HS-27A (cell line): ENCODE results near the gene SIAH2.

ENCODE experiments used
- DNase-seq: peaks from one replicate; pipeline ENCODE4 v3.0.0-alpha.2; 2012; ENCODE audit warnings: low read depth, missing footprints

The SIAH2 gene

DNA sequence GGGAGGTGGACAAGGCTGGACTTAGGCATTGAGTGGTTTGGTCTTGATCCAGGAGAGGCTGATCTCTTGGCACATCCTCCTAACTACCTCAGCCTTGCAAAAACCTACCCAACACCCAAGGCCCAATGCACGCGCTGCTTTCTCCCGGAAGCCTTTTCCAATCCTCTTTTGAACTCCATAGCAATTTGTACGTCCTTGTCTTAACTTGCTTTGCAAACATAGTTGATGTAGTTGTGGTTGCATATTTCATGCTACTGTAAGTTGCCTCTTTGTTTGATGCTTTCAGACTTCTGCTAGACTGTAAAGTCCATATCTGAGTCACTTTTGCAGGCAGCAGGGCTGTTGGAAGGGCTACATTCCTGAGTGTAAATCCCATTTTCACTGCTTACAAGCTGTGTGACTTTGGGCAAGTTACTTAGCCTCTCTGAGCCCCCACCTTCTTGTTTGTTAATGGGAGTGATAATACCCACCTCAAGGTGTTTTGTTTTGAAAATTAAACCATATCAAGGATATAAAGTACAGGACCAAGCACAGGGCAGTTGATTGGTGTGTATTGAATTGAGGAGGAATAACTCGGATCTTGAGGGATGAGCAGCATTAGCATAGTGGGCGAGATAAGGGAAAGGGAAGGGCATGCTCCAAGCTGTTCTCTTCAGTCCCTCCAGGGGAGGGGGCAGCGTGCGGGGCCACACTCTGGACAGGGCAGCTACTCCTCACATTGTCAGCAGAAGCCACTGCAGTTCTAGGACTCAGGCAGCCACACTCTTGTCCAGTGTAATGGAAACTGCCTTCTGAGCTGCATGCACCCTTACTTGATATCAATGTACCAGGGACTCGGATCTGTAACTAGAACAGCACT, 28.8 kb downstream of the SIAH2 start:
- no peak for DNase-seq

- DNase-seq: no peak
Observed at GRCh38 chr3:150733373-150733935, 29.5 kb downstream of the SIAH2 start.

DNA sequence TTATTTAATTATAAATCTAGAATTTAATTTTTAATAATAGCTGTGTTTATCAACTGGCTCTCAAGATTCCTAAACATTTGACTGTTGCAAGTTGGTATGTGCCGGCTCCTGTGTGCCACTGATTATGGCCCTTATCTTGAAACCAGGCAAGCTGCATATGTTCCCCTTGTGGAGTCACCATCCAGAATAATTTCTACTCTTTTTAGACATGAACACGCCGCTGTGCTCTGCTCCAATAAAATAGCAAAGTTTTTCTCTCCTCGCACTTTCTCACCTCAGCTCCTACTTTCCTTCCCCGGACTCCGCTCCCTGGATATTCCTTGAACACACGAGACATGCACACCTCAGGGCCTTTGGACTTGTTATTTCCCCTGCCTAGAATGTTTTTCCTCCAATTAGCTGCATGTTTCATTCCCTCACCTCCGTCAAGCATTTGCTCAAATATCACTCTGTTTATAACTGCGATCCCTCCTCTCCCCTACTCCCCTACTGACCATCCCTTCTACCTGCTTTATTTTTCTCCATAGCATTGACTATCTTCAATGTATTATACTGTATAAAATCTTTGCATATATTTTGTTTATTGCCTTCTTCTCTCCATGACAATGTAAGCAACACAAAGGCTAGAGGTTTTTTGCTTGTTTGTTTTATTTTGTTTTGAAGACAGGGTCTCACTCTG, 33.1 kb downstream of the SIAH2 start:
- DNase-seq: no peak

DNA sequence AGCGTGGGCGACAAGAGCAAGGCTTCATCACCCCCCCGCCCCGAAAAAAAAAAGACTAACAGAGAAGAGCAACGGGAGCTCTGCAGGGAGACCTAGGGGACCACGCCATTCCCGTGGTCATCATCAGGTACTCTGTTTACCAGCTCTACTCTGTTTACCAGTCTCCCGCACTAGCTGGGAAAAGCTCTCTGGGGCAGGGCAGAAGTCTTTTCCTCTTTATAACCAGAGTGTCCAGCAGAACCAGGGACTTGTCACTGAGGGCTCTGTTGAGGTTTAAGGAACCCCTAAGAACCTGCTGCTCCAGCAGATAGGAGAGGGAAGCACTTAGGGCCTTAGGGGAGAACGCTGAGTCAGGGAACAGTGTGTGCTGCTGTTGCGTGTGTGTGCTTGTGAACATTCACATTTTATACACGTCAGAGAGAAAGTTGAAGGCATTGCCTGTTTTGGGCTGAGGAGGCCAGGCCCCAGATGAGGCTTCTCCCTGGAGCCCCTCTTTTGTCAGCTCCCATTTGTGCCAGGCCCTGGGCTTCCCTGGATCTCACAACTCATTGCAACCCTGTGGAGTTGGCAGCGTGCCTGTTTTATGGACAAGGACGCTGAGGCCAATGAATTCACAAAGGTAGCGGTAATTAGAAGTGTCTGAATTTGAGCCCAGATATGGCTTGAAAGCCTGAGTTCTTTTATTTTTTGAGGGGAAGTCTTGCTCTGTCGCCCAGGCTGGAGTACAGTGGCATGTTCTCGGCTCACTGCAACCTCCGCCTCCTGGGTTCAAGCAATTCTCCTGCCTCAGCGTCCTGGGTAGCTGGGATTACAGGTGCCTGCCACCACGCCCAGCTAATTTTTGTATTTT, 35.1 kb downstream of the SIAH2 start:
- DNase-seq: no peak

GRCh38 chr3:150725548-150725947, 37.4 kb downstream of the SIAH2 start:
- DNase-seq: no peak

GRCh38 chr3:150723946-150724345, 39.0 kb downstream of the SIAH2 start:
- DNase-seq: no peak

- DNase-seq: no peak
Observed at GRCh38 chr3:150722267-150722666, 40.7 kb downstream of the SIAH2 start.

- DNase-seq: no peak
Observed at GRCh38 chr3:150721285-150722130, 41.5 kb downstream of the SIAH2 start.

GRCh38 chr3:150720444-150720843, 42.5 kb downstream of the SIAH2 start:
- no peak for DNase-seq

- peak; percentile 33 for DNase-seq
Observed at GRCh38 chr3:150710097-150710496, 52.9 kb downstream of the SIAH2 start.

DNA sequence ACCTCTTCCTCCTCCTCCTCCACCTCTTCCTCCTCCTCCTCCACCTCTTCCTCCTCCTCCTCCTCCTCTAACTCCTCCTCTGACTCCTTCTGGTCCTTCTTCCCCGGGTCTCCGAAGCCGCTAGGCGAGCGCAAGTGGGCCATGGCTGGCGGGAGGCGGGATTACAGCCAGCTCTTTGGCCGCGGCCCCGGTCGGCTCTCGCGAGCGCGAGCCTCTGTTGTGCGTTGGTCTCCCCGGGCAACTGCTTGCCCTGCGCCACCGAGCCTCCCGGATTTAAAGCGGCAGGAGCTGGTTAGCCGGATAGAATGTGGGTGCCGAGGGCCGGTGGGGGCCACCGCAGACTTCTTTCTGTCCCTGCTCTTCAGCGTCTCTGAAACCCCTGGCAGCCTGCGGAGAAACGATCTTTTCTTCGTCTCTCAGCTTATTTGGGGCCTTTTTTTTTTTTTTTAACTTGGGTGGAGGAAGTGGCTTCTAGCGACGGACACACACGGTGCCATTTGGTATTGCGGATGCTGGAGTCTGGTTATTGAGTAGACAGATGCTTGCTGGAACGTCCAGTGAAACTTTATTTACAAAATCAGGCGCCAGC, 59.1 kb downstream of the SIAH2 start, which contains the start of gene ERICH6:
Gene ERICH6, minus strand, starts transcription at position 165 of the 589 bp plus-strand sequence. Its CDS starts 22 bp downstream, at position 143.
- peak; percentile 62 for DNase-seq

DNA sequence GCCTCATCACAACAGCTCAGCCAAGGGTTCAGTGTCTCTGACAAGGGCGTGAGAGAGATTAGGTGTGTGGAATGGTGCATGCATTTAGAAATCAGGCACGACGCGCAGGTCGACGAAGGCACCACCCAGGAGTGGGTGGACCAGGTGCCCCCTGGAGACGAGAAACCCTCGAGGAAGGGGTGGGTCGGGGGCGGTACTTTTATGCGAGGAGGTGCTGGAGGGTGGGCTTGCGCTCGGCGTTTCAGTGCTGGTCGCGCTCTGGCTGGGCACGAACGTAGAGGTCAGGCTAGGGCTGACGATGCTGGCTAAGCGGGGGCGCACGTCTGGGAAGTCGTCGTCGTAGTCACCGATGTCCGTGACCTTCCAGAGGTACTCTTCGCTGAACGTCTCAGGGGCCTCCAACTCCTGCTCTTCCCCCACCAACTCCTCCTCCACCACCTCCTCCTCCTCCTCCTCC, 59.6 kb downstream of the SIAH2 start:
- no peak for DNase-seq

DNA sequence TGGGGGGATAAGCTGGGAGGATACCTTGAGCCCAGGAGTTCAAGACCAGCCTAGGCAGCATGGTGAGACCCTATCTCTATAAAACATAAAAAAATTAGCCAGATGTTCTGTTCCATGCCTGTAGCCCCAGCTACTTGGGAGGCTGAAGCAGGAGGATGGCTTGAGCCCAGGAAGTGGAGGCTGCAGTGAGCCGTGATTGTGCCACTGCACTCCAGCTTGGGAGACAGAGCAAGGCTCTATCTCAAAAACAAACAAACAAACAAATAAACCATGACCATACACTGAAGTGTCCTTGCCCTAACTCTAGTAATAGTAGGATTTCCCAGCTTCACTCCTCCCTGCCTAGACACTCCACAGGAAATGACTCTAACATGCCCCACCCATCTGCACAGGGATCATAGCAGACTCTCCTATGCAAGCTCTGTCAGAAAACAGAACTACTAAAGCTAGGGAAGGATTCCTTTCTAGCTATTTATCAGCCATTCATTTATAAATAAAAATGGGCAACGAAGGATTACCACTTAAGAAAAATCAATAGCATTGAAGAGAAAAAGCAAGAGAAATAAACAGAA, 63.8 kb downstream of the SIAH2 start:
- no peak for DNase-seq

DNA sequence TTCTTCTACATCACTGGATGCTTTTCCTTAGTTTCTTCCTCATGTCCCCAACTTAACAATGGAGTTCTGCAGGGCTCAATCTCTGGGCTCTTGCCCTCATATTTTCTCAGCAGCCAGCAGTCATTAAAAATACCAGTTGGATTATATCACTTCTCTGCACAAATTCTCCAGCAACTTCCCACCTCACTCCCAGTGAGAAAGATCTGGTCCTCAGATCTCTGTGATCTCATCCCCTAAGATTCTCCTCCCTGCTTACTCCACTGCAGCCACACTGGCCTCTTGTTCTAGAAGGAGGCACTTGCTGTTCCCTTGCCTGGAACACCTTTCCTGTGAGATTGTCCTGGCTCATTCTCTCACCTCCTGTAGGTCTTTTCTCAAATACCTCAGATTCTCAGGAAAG, 65.3 kb downstream of the SIAH2 start:
- no peak for DNase-seq

DNA sequence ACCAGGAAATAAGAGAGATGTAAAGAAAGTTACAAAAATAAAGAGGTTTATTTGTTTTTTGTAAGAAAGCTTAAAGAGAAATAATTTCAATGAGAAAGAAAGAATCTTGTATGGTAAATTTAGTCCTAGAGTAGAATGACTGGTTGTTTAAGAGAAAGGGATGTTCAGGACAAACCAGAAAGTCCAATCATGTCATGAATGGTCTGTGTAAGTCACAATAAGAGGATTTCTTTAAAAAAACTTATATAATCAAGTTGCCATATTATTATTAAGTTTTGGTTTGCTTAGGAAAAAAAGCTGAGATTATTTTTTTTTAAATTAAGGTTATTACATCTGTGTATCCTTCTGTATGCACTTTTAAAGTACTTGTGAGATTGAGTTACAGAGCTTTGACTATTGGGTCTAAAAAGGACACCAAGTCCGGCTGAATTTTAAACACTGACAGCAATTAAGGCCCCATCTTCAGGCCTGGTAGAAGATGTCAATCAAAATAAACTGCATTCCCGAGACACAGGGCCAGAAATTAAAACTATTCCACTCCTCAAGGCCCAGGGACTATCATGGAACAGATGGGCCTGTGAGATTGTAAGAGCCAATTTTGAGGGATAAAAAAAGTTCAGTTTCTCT, 71.4 kb downstream of the SIAH2 start:
- DNase-seq: no peak
